ENCODE data around the gene ARL1. TPM values are rescaled to one million over a fixed set of nuclear protein-coding genes. Genes with fewer than 3 reads are reported as not detected.

ARL1 gene
- 100 to 1,000 TPM; 145 to 162 (median 150) TPM for total RNA-seq (2021; fragmentation: NEBNext Ultra II Directional; extraction: Animal tissue kit (Norgen Biotek cat#: 25700))
- long read RNA-seq, transcript ARL1-201 (6 exons, 3,241 nt): major isoform, 171 of 198 reads
- long read RNA-seq, partial matches to known transcripts: 2 of 198 reads
- long read RNA-seq, other reads (novel, unspliced or antisense): 24 of 198 reads

GRCh38 chr12:101407436-101408345, at the start of gene ARL1:
TSS of gene ARL1 (minus strand) at chr12:101407772. CDS start at chr12:101407645, 127 bp downstream.
- no peaks in the 10 kb centered on the region for H3K9me3 Mint-ChIP-seq
- peak within 1 kb of the TSS; percentile 99 for H3K4me3 Mint-ChIP-seq
- H3K27ac Mint-ChIP-seq: peak within 1 kb of the TSS; percentile 99
- H3K4me1 Mint-ChIP-seq (ENCODE audit: low read depth): peaks cover 32% of the 10 kb centered on the region
- no peaks in the 10 kb centered on the region for H3K27me3 Mint-ChIP-seq (ENCODE audit: insufficient read depth)
- H3K36me3 Mint-ChIP-seq (ENCODE audit: low read depth): no peaks in the 10 kb centered on the region
- peak; percentile 84 for DNase-seq
- peak; percentile 8; the same call in 1 of the 2 replicates for TF ChIP-seq CTCF (IDR thresholded peaks at IDR 0.05)

- H3K4me1 Mint-ChIP-seq (ENCODE audit: low read depth): peaks cover 7% of the 10 kb centered on the region
- H3K36me3 Mint-ChIP-seq (ENCODE audit: low read depth): no peaks in the 10 kb centered on the region
- no peaks in the 10 kb centered on the region for H3K9me3 Mint-ChIP-seq
- no peak overlapping the region; the same call in 1 of the 2 replicates for H3K4me3 Mint-ChIP-seq
- no peak overlapping the region for H3K27ac Mint-ChIP-seq
- no peak for DNase-seq
- H3K27me3 Mint-ChIP-seq (ENCODE audit: insufficient read depth): no peaks in the 10 kb centered on the region; the same call in 1 of the 2 replicates
- no peak for TF ChIP-seq CTCF (IDR thresholded peaks at IDR 0.05)
Observed at GRCh38 chr12:101455685-101456084, 48.1 kb upstream of the ARL1 start.

- Mint-ChIP-seq H3K36me3 (ENCODE audit: low read depth) (no peaks in the 10 kb centered on the region), H3K27ac (no peak overlapping the region), H3K4me1 (ENCODE audit: low read depth) (no peaks in the 10 kb centered on the region), H3K27me3 (ENCODE audit: insufficient read depth) (no peaks in the 10 kb centered on the region), H3K9me3 (no peaks in the 10 kb centered on the region; the same call in 1 of the 2 replicates), H3K4me3 (no peak overlapping the region)
- no peak for DNase-seq
- no peak for TF ChIP-seq CTCF (IDR thresholded peaks at IDR 0.05)
Observed at GRCh38 chr12:101441461-101442224, 34.1 kb upstream of the ARL1 start.

GRCh38 chr12:101439236-101439635, 31.7 kb upstream of the ARL1 start:
- H3K9me3 Mint-ChIP-seq: no peaks in the 10 kb centered on the region
- TF ChIP-seq CTCF (IDR thresholded peaks at IDR 0.05): no peak
- H3K36me3 Mint-ChIP-seq (ENCODE audit: low read depth): no peaks in the 10 kb centered on the region
- H3K4me3 Mint-ChIP-seq: no peak overlapping the region
- H3K27me3 Mint-ChIP-seq (ENCODE audit: insufficient read depth): no peaks in the 10 kb centered on the region
- H3K4me1 Mint-ChIP-seq (ENCODE audit: low read depth): no peaks in the 10 kb centered on the region
- DNase-seq: no peak
- no peak overlapping the region for H3K27ac Mint-ChIP-seq

GRCh38 chr12:101436136-101436535, 28.6 kb upstream of the ARL1 start:
- Mint-ChIP-seq H3K9me3 (no peaks in the 10 kb centered on the region), H3K4me3 (no peak overlapping the region), H3K36me3 (ENCODE audit: low read depth) (no peaks in the 10 kb centered on the region), H3K27me3 (ENCODE audit: insufficient read depth) (no peaks in the 10 kb centered on the region), H3K27ac (no peak overlapping the region), H3K4me1 (ENCODE audit: low read depth) (no peaks in the 10 kb centered on the region)
- no peak for TF ChIP-seq CTCF (IDR thresholded peaks at IDR 0.05)
- DNase-seq: no peak
